Thyroid gland (tissue), 4 donors: Measurements from ENCODE around the gene ORM2. TPM values are rescaled to one million over a fixed set of nuclear protein-coding genes. Genes with fewer than 3 reads are reported as not detected.

ENCODE experiments used
- DNase-seq, 2 donors: peaks; one replicate each; pipeline ENCODE4 v3.0.0-alpha.2; 2019
- H3K27ac ChIP-seq, 3 donors: fragments of 200-600 bp; sonication (generic); 1 replicate in 2 of 3; 2 replicates in 1 of 3; pipeline ENCODE4 v1.5.1; 2016 to 2019; ENCODE audit warnings: mild to moderate bottlenecking in 1 of 3, moderate library complexity in 1 of 3
- H3K27me3 ChIP-seq: fragments of 200-600 bp; sonication (generic); one replicate; pipeline ENCODE4 v1.5.1; 2019
- H3K36me3 ChIP-seq, 2 donors: fragments of 200-600 bp; sonication (generic); one replicate each; pipeline ENCODE4 v1.5.1; 2016 to 2019
- H3K4me1 ChIP-seq, 2 donors: fragments of 200-600 bp; sonication (generic); one replicate each; pipeline ENCODE4 v1.5.1; 2017 to 2019
- H3K4me3 ChIP-seq, 3 donors: fragments of 200-600 bp; sonication (generic); replicated peaks in 1 of 3; 1 replicate in 2 of 3; 2 replicates in 1 of 3; pipeline ENCODE4 v1.5.1; 2016; ENCODE audit warnings: mild to moderate bottlenecking in 1 of 3
- H3K9me3 ChIP-seq: fragments of 200-600 bp; sonication (generic); one replicate; pipeline ENCODE4 v1.5.1; 2017
- POLR2A ChIP-seq, 2 donors: fragments of 450-650 bp; IDR thresholded peaks; one replicate each; pipeline ENCODE4 v1.6.1; 2017; ENCODE audit warnings: antibody characterized with exemption in 2 of 2, mild to moderate bottlenecking in 2 of 2, moderate library complexity in 1 of 2
- WGBS, 2 donors: methylation state at CpG; one replicate each; pipeline ENCODE4 v1.1.5; 2017; 5-methylcytosine and 5-hydroxymethylcytosine counted together
- intact Hi-C: fragments of 100-400 bp; cut with DNase I; formaldehyde crosslinking; loops from one replicate; pipeline ENCODE4 v1.15.1; 2023
- total RNA-seq, 4 donors: library from RNA; depleted of rRNA; stranded (reverse); fragments of >200 nt; gene quantifications; one replicate each; pipeline ENCODE4 v1.2.3, GENCODE V29; 2016
- TF ChIP-seq, protein P1 (sequence below), 6 experiments: fragments of 200-600 bp in 3 of 6; fragments of 450-650 bp in 3 of 6; sonication (generic) in 3 of 6; IDR thresholded peaks; one replicate each; pipeline ENCODE4 v1.5.1; 2016 to 2019; ENCODE audit warnings: antibody characterized with exemption in 6 of 6, mild to moderate bottlenecking in 2 of 6, inconsistent platforms in 1 of 6, moderate library complexity in 1 of 6

ORM2 gene
- total RNA-seq, 4 donors from 2014 or later = not detected

DNA sequence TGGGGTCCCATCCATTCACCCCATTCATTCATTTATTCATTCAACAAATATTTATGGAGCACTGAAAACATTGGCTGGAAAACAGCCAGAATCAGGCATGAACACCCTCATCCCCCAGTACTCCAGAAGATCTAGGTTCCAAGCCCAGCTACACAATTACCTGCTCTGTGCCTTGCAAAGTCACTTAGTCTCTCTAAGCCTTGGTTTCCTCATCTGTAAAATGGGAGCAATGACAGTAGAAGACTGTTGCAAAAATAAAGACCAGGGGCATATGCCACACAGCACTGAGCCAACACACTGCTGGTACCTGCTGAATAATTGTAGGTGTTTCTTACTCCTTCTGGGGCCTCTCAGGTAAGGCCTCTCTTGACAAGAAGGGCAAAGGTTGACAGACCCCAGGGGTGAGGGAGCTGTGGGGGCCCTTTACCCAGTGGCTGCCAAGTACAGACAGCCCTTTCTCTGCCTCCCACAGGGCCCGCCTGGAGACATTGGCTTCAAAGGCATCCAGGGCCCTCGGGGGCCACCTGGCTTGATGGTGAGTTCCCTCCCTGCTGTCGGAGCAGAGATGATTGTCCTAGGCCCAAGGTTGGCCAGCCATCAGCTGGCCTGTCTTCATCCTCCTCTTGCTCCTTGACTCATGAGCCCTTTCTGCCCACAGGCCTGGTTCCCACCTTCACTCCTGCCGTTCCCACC, 29.4 kb upstream of the ORM2 start:
- no peaks in the 10 kb centered on the region for H3K36me3 ChIP-seq
- no peak for DNase-seq

DNA sequence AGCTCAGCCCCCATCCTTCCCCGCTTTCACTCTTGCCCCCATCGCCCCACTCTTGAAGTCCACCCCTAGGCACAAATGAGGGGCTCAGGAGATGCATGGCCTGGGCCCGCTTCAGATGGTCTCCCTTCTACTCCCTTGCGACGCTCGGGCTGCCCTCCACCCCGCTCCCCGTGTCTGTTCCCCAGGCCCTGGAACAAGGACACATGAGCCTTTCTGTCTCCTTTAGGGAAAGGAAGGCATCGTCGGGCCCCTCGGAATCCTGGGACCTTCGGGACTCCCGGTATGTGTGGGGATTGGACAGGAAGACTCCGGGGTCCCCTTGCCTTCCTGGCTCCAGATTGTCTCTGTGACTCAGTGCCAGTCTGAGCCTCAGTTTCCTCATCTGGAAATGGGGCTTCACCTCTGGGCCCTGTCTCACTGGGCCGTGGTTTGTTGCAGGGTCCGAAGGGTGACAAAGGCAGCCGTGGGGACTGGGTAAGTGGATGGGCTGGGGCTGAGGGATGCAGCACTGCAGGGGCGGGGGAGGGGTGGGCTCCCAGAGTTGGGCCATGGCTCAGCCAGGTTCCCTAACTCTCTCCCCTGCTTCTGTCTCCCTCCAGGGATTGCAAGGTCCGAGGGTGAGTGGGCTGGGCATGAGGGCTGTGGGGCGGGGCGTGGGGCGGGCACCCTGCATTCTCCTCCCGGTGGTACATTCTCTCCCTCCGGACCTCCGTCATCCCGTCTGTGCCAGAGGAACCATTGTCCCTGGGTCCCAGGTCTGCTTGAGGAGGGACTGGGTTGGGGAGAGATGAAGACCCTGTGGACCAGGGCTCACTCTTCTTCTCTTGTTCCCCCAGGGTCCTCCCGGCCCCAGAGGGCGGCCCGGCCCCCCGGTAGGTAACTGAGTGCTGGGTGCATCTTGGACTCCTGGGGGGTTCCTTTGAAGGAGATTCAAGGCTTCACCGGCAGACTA, 28.5 kb upstream of the ORM2 start:
- no peaks in the 10 kb centered on the region for H3K27me3 ChIP-seq
- TF ChIP-seq POLR2A (IDR thresholded peaks at IDR 0.05) = no peak
- TF ChIP-seq, protein P1, sequence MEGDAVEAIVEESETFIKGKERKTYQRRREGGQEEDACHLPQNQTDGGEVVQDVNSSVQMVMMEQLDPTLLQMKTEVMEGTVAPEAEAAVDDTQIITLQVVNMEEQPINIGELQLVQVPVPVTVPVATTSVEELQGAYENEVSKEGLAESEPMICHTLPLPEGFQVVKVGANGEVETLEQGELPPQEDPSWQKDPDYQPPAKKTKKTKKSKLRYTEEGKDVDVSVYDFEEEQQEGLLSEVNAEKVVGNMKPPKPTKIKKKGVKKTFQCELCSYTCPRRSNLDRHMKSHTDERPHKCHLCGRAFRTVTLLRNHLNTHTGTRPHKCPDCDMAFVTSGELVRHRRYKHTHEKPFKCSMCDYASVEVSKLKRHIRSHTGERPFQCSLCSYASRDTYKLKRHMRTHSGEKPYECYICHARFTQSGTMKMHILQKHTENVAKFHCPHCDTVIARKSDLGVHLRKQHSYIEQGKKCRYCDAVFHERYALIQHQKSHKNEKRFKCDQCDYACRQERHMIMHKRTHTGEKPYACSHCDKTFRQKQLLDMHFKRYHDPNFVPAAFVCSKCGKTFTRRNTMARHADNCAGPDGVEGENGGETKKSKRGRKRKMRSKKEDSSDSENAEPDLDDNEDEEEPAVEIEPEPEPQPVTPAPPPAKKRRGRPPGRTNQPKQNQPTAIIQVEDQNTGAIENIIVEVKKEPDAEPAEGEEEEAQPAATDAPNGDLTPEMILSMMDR (IDR thresholded peaks at IDR 0.05) = no peak
- H3K4me1 ChIP-seq = peaks cover 5 to 7% of the 10 kb centered on the region in 2 donors
- H3K9me3 ChIP-seq = no peaks in the 10 kb centered on the region
- H3K27ac ChIP-seq = no peak overlapping the region
- no peak for DNase-seq
- no peaks in the 10 kb centered on the region for H3K36me3 ChIP-seq
- intact Hi-C loops = no loop called here
- no peak overlapping the region for H3K4me3 ChIP-seq
- 94 to 96% methylated on average over 29 to 31 of the region's 31 CpGs for WGBS, 2 donors

More for the DNA sequence above, 29.4 kb upstream of the ORM2 start:
- 96 to 98% methylated on average over 4 of the region's 4 CpGs for WGBS, 2 donors
- H3K9me3 ChIP-seq = no peaks in the 10 kb centered on the region
- TF ChIP-seq POLR2A (IDR thresholded peaks at IDR 0.05) = no peak
- TF ChIP-seq, protein P1 (IDR thresholded peaks at IDR 0.05) = no peak
- no peaks in the 10 kb centered on the region for H3K4me1 ChIP-seq
- no peak overlapping the region for H3K4me3 ChIP-seq
- H3K27ac ChIP-seq = no peak overlapping the region
- H3K27me3 ChIP-seq = no peaks in the 10 kb centered on the region
- intact Hi-C loops = no loop called here

DNA sequence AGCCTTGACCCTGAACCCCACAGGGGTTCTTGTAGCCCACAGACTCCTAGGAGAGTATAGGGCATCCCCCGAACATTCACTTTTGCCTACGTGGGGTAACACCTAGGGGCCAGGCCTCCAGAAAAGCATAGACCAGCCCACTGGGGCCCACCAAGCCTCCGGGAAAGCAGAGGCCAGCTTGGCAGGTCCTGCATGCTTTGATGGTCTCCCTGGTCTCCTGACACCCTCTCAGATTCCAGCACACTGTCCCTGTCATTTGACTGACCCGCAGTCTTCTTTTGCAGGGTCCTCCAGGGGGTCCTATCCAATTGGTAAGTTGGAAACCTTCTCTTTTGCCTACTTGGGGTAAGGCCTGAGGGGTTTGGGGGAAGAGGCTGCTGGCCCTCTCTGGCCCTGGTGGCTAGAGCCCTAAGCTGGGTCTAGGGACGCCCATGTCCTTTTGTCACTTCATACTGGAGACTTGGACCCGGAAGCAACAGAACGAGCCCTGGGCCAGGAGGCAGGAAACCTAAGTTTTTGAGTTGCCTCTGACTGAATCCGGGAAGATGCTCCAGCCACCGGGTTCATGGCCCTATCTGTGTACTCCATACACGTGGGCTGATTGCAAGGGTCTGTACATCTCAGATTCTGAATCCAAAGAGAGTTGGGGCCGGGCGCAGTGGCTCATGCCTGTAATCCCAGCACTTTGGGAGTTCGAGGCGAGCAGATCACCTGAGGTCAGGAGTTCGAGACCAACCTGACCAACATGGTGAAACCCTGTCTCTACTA, 27.7 kb upstream of the ORM2 start:
- TF ChIP-seq, protein P1 (IDR thresholded peaks at IDR 0.05) = no peak
- TF ChIP-seq POLR2A (IDR thresholded peaks at IDR 0.05) = no peak
- DNase-seq = no peak
- intact Hi-C loops = no loop called here

DNA sequence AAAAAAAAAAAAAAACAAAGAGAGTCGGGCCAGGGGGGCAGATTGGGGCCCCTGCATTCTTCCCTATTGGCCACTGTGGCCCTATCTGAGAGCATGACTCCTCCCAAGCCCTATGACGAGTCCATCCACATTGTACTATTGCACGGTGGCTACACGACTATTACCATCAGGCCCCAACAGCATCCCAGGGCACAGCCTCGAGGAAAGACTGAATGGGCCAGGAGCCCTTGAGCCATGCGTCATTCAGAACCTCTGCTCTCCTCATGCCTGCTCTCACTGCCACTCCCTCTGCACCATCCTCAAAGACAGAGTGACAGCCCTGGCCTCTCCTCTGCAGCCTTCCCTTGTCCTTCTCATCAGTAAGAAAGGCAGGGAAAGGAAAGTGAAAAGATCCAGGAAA, 26.9 kb upstream of the ORM2 start:
- TF ChIP-seq POLR2A (IDR thresholded peaks at IDR 0.05) = no peak
- TF ChIP-seq, protein P1 (IDR thresholded peaks at IDR 0.05) = no peak
- intact Hi-C loops = no loop called here
- Histone ChIP-seq H3K36me3 (no peaks in the 10 kb centered on the region), H3K27me3 (no peaks in the 10 kb centered on the region), H3K9me3 (no peaks in the 10 kb centered on the region), H3K27ac (no peak overlapping the region), H3K4me1 (peaks cover 5 to 7% of the 10 kb centered on the region in 2 donors), H3K4me3 (no peak overlapping the region)
- peak; percentile 18 to 25 for DNase-seq
- WGBS, 2 donors = 50 to 59% methylated on average over 6 of the region's 6 CpGs

More for the DNA sequence above, 27.7 kb upstream of the ORM2 start:
- Histone ChIP-seq H3K27ac (no peak overlapping the region), H3K36me3 (no peaks in the 10 kb centered on the region), H3K9me3 (no peaks in the 10 kb centered on the region), H3K4me3 (no peak overlapping the region), H3K27me3 (no peaks in the 10 kb centered on the region), H3K4me1 (peaks cover 5 to 7% of the 10 kb centered on the region in 2 donors)
- WGBS, 2 donors = 91 to 94% methylated on average over 12 to 14 of the region's 15 CpGs
